Esophagus muscularis mucosa (tissue), 4 donors: ENCODE data around the gene FDX1. TPM values are rescaled to one million over a fixed set of nuclear protein-coding genes. Genes with fewer than 3 reads are reported as not detected.

Experiments used
- DNase-seq: peaks from one replicate; pipeline ENCODE4 v3.0.0-alpha.2; 2017; ENCODE audit errors: extremely low spot score
- H3K27ac ChIP-seq, 4 donors: fragments of 200-600 bp; sonication (generic); replicated peaks in 1 of 4; 1 replicate in 3 of 4; 2 replicates in 1 of 4; pipeline ENCODE4 v1.5.1; 2016 to 2019; ENCODE audit warnings: mild to moderate bottlenecking in 1 of 4
- H3K27me3 ChIP-seq, 4 donors: fragments of 200-600 bp; sonication (generic); one replicate each; pipeline versions ENCODE4 v1.5.1 to v1.6.0; 2016 to 2019
- H3K36me3 ChIP-seq, 4 donors: fragments of 200-600 bp; sonication (generic); one replicate each; pipeline ENCODE4 v1.5.1; 2016 to 2019
- H3K4me1 ChIP-seq, 4 donors: fragments of 200-600 bp; sonication (generic); one replicate each; pipeline ENCODE4 v1.5.1; 2016 to 2019
- H3K4me3 ChIP-seq, 4 donors: fragments of 200-600 bp; sonication (generic); 1 replicate in 2 of 4; 2 replicates in 2 of 4; pipeline ENCODE4 v1.5.1; 2016 to 2019; ENCODE audit warnings: mild to moderate bottlenecking in 4 of 4, moderate library complexity in 1 of 4
- H3K9me3 ChIP-seq, 4 donors: fragments of 200-600 bp; sonication (generic); 1 replicate in 3 of 4; 2 replicates in 1 of 4; pipeline ENCODE4 v1.5.1; 2016 to 2019
- CTCF ChIP-seq, 3 experiments: fragments of 200-600 bp in 2 of 3; fragments of 450-650 bp in 1 of 3; sonication (generic) in 2 of 3; IDR thresholded peaks; one replicate each; pipeline ENCODE4 v1.5.1; 2017 to 2019; ENCODE audit warnings: antibody characterized with exemption in 3 of 3, mild to moderate bottlenecking in 2 of 3, moderate library complexity in 1 of 3
- EP300 ChIP-seq: sonication (generic); formaldehyde crosslinking; IDR thresholded peaks from one replicate; pipeline ENCODE4 v1.6.1; 2017; ENCODE audit warnings: antibody characterized with exemption
- POLR2A ChIP-seq: fragments of 450-650 bp; IDR thresholded peaks from one replicate; pipeline ENCODE4 v1.6.1; 2017; ENCODE audit warnings: antibody characterized with exemption, moderate library complexity, mild to moderate bottlenecking, low read depth
- POLR2AphosphoS5 ChIP-seq, 2 donors: sonication (generic); formaldehyde crosslinking; IDR thresholded peaks; one replicate each; pipeline ENCODE4 v1.6.1; 2017; ENCODE audit warnings: antibody characterized with exemption in 2 of 2
- WGBS: methylation state at CpG from one replicate; pipeline ENCODE4 v1.1.5; 2018; 5-methylcytosine and 5-hydroxymethylcytosine counted together
- intact Hi-C: fragments of 100-400 bp; cut with DNase I; formaldehyde crosslinking; loops from one replicate; pipeline ENCODE4 v1.15.1; 2023
- total RNA-seq, 4 donors: library from RNA; depleted of rRNA; stranded (reverse); fragments of >200 nt; gene quantifications; one replicate each; pipeline versions ENCODE4 v1.1.0 to v1.2.1, GENCODE V29; 2016

FDX1 gene
- total RNA-seq, 4 donors from 2014 or later = 12.0 to 15.7 (median 13.6) TPM

- no peak overlapping the region for H3K4me3 ChIP-seq
- H3K27ac ChIP-seq = no peak overlapping the region
- TF ChIP-seq POLR2A = no peak
- no peaks in the 10 kb centered on the region for H3K36me3 ChIP-seq
- WGBS = 87% methylated on average over 2 of the region's 2 CpGs
- DNase-seq = peak; percentile 2
- peaks cover 0 to 10% (median 0%) of the 10 kb centered on the region in 4 donors for H3K9me3 ChIP-seq
- H3K4me1 ChIP-seq = peaks cover 0 to 2% (median 0%) of the 10 kb centered on the region in 4 donors
- H3K27me3 ChIP-seq = no peaks in the 10 kb centered on the region
- intact Hi-C loops = no loop called here
Measured at GRCh38 chr11:110422306-110422905, 7.3 kb upstream of the FDX1 start.

- DNase-seq = no peak
- H3K36me3 ChIP-seq = no peaks in the 10 kb centered on the region
- 96% methylated on average over 3 of the region's 3 CpGs for WGBS
- TF ChIP-seq EP300 = no peak
- TF ChIP-seq POLR2AphosphoS5 (IDR thresholded peaks at IDR 0.05) = no peak
- TF ChIP-seq CTCF (IDR thresholded peaks at IDR 0.05) = no peak
- no peak for TF ChIP-seq POLR2A
- H3K4me3 ChIP-seq = no peak overlapping the region
- peaks cover 2 to 4% (median 4%) of the 10 kb centered on the region in 4 donors for H3K4me1 ChIP-seq
- no peak overlapping the region for H3K27ac ChIP-seq
- no peaks in the 10 kb centered on the region for H3K27me3 ChIP-seq
- intact Hi-C loops = no loop called here
- H3K9me3 ChIP-seq = peaks cover 0 to 10% (median 0%) of the 10 kb centered on the region in 4 donors
Measured at GRCh38 chr11:110424775-110425444, 4.8 kb upstream of the FDX1 start.

DNA sequence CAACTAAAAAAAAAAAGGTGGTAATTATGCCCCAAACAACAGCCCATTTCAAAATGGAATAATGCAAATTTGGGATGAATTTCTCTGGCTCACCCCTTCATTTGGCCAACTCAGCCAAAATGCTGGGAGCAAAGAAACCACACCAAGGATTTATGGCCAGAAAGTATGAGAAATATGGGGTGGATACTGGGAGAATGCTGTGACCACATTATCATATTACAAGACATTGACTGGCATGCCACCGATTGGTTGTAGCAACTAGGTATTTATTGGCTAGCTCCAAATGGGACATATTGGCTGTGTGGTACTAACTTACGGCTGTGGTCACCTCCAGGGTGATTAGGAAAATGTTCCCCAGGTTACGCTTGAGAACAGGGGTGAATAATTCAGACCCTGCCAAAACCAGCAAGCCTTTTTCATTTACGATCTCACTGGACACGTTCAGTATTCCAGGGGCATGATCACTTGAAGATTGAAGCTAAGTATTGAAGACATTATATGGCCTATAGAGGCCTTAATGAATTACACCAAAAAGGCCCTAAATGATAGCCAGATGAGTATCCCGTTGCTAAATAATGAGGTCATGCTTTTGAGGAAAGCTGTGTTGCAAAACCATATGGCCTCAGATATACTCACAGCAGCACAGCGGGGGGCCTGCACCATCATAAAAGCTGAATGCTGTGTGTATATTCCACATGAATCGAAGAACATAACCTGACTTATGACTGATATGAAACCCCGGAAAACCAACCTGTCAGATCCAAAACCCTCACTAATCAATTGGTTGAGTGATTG is 3.8 kb upstream of the FDX1 start:
- Histone ChIP-seq H3K4me1 (peaks cover 2 to 10% (median 7%) of the 10 kb centered on the region in 4 donors), H3K27me3 (no peaks in the 10 kb centered on the region), H3K27ac (no peak overlapping the region), H3K36me3 (no peaks in the 10 kb centered on the region), H3K4me3 (no peak overlapping the region), H3K9me3 (peaks cover 0 to 8% (median 0%) of the 10 kb centered on the region in 4 donors)
- no peak for DNase-seq
- WGBS = 88% methylated on average over 9 of the region's 9 CpGs
- TF ChIP-seq POLR2AphosphoS5 (IDR thresholded peaks at IDR 0.05) = no peak
- TF ChIP-seq EP300 = no peak
- no peak for TF ChIP-seq CTCF (IDR thresholded peaks at IDR 0.05)
- no peak for TF ChIP-seq POLR2A
- intact Hi-C loops = no loop called here

GRCh38 chr11:110428040-110428439 is 1.7 kb upstream of the FDX1 start:
- WGBS = 93% methylated on average over 2 of the region's 2 CpGs
- Histone ChIP-seq H3K27me3 (no peaks in the 10 kb centered on the region), H3K4me3 (no peak overlapping the region), H3K4me1 (peaks cover 20 to 30% (median 28%) of the 10 kb centered on the region in 4 donors), H3K27ac (no peak overlapping the region), H3K9me3 (no peaks in the 10 kb centered on the region), H3K36me3 (no peaks in the 10 kb centered on the region)
- no peak for DNase-seq
- TF ChIP-seq POLR2A (no peak), POLR2AphosphoS5 (IDR thresholded peaks at IDR 0.05) (no peak), EP300 (no peak), CTCF (IDR thresholded peaks at IDR 0.05) (no peak)
- intact Hi-C loops = loop anchor here (2.0 kb wide), 1 partner anchor 131 kb away; the partner anchor contains the start of gene RDX
